T-cell (primary cell): Measurements from ENCODE around the gene SPP1. TPM values are rescaled to one million over a fixed set of nuclear protein-coding genes. Genes with fewer than 3 reads are reported as not detected.

Experiments used
- ATAC-seq, 4 experiments: fragments of 200-7000 bp in 3 of 4; fragments of 150-1000 bp in 1 of 4; cut with Tn5 transposase; replicated peaks in 1 of 4; 1 replicate in 3 of 4; 2 replicates in 1 of 4; pipeline ENCODE4 v1.10.0; 2021; ENCODE audit warnings: moderate library complexity in 3 of 4, mild to moderate bottlenecking in 2 of 4, moderate number of reproducible peaks in 1 of 4
- CTCF ChIA-PET, 2 donors: fragments of 300-600 bp; sonication (Branson Sonifier 250); formaldehyde crosslinking; loops; one replicate each; lab custom pipeline; 2022; ENCODE audit warnings: antibody characterized with exemption in 2 of 2; lab: Charles Lee
- POLR2A ChIA-PET, 2 donors: fragments of 300-600 bp; sonication (Branson Sonifier 250); formaldehyde crosslinking; loops; one replicate each; lab custom pipeline; 2022; ENCODE audit warnings: antibody characterized with exemption in 2 of 2; lab: Charles Lee
- DNase-seq, 35 experiments: peaks; one replicate each; pipeline versions ENCODE4 v3.0.0 to v3.0.0-alpha.2; 2013 to 2023
- H3K27ac ChIP-seq: one replicate; pipeline ENCODE4 v1.5.1; 2013; ENCODE audit warnings: low read length
- H3K27me3 ChIP-seq, 2 experiments: replicated peaks in 1 of 2; 1 replicate in 1 of 2; 2 replicates in 1 of 2; pipeline versions ENCODE4 v1.6.1 to v1.7.0; 2013; ENCODE audit warnings: low read length in 1 of 2, mixed read lengths in 1 of 2; ENCODE audit not compliant: control insufficient read depth in 2 of 2, insufficient read depth in 2 of 2; ENCODE audit errors: extremely low read depth in 1 of 2
- H3K36me3 ChIP-seq, 2 donors: 1 replicate in 1 of 2; 2 replicates in 1 of 2; pipeline versions ENCODE4 v1.6.1 to v1.7.0; 2013; ENCODE audit warnings: low read length in 1 of 2; ENCODE audit not compliant: control insufficient read depth in 2 of 2, insufficient read depth in 1 of 2; ENCODE audit errors: extremely low read depth in 1 of 2
- H3K4me1 ChIP-seq, 2 experiments: 1 replicate in 1 of 2; 2 replicates in 1 of 2; pipeline versions ENCODE4 v1.6.1 to v1.7.0; 2013; ENCODE audit warnings: low read length in 2 of 2, mixed read lengths in 1 of 2; ENCODE audit not compliant: insufficient read depth in 2 of 2, control insufficient read depth in 1 of 2; ENCODE audit errors: extremely low read depth in 1 of 2
- H3K4me3 ChIP-seq, 2 donors: 1 replicate in 1 of 2; 2 replicates in 1 of 2; pipeline versions ENCODE4 v1.5.1 to v1.7.0; 2013; ENCODE audit warnings: mild to moderate bottlenecking in 2 of 2, low read length in 1 of 2, moderate library complexity in 1 of 2; ENCODE audit not compliant: control insufficient read depth in 1 of 2; ENCODE audit errors: extremely low read depth in 1 of 2
- H3K9me3 ChIP-seq: 2 replicates; pipeline ENCODE4 v1.7.0; 2013
- H3K27ac Mint-ChIP-seq, 2 donors: one replicate each; pipeline ENCODE4 v1.8.0; 2020 to 2021; ENCODE audit warnings: mild to moderate bottlenecking in 2 of 2, mixed read lengths in 2 of 2
- H3K27me3 Mint-ChIP-seq, 2 donors: one replicate each; pipeline ENCODE4 v1.8.0; 2021 to 2022; ENCODE audit warnings: mixed read lengths in 2 of 2
- H3K36me3 Mint-ChIP-seq: one replicate; pipeline ENCODE4 v1.8.0; 2021; ENCODE audit warnings: mixed read lengths
- H3K4me1 Mint-ChIP-seq, 3 donors: one replicate each; pipeline ENCODE4 v1.8.0; 2020 to 2022; ENCODE audit warnings: mixed read lengths in 3 of 3, mild to moderate bottlenecking in 1 of 3
- H3K4me3 Mint-ChIP-seq, 3 donors: one replicate each; pipeline ENCODE4 v1.8.0; 2020 to 2022; ENCODE audit warnings: mild to moderate bottlenecking in 3 of 3, mixed read lengths in 3 of 3, moderate library complexity in 3 of 3
- H3K9me3 Mint-ChIP-seq, 3 donors: one replicate each; pipeline ENCODE4 v1.8.0; 2020 to 2022; ENCODE audit warnings: mixed read lengths in 3 of 3
- WGBS: methylation state at CpG from one replicate; pipeline ENCODE4 v1.1.5; 2013; ENCODE audit warnings: missing lambda C conversion rate; ENCODE audit not compliant: insufficient coverage; 5-methylcytosine and 5-hydroxymethylcytosine counted together
- total RNA-seq, 35 experiments: library from RNA in 6 of 35; stranded (reverse) in 6 of 35; fragments of 120-200 nt in 1 of 35; gene quantifications; one replicate each; pipeline versions ENCODE4 v1.2.1 to v1.2.4 and lab custom pipeline; 2013 to 2026

Gene SPP1
- 1 to 10 TPM in 1 of 5 donors, under 1 TPM in 2, not detected in 2; 0.69 to 1.1 (median 0.89) TPM for total RNA-seq
- 0.33 TPM for total RNA-seq (2013)
- 0 to 4.4 (median 0.13) reads per million in 29 experiments for total RNA-seq (lab: John Stamatoyannopoulos, UW)

GRCh38 chr4:87975466-87975865, at the start of gene SPP1:
TSS of gene SPP1 (plus strand) at chr4:87975714. CDS start at chr4:87976896, 1,182 bp downstream.
- Mint-ChIP-seq H3K27ac (no peak within 1 kb of the TSS), H3K4me3 (no peak within 1 kb of the TSS), H3K27me3 (peaks cover 34 to 37% of the 10 kb centered on the region in 2 donors), H3K36me3 (no peaks in the 10 kb centered on the region), H3K9me3 (no peaks in the 10 kb centered on the region), H3K4me1 (peaks cover 6 to 14% (median 7%) of the 10 kb centered on the region in 3 donors)
- Histone ChIP-seq H3K4me1 (peaks cover 4 to 6% of the 10 kb centered on the region in 2 experiments), H3K4me3 (peak within 1 kb of the TSS in 1 of 2 donors; percentile 26), H3K9me3 (no peaks in the 10 kb centered on the region), H3K36me3 (no peaks in the 10 kb centered on the region), H3K27ac (no peak within 1 kb of the TSS), H3K27me3 (peaks cover 0 to 11% of the 10 kb centered on the region in 2 experiments)
- WGBS = 0% methylated on average over 6 of the region's 8 CpGs
- peak in 2 of 4 experiments; percentile 51 to 59 for ATAC-seq
- ChIA-PET POLR2A (no interaction called here), CTCF (interaction anchor here in 1 of 2 donors (0.6 to 1.5 kb wide), 3 partner anchors 15 to 236 kb away, joined by 3 to 11 read pairs (median 3); no protein-coding TSS in a partner anchor)
- DNase-seq = peak in 4 of 35 experiments; percentile 3 to 23 (median 14)

GRCh38 chr4:87926554-87927098, 48.9 kb upstream of the SPP1 start:
- H3K27ac ChIP-seq = no peak overlapping the region
- Mint-ChIP-seq H3K4me1 (no peaks in the 10 kb centered on the region), H3K27me3 (peaks cover 7 to 12% of the 10 kb centered on the region in 2 donors), H3K27ac (no peak overlapping the region), H3K4me3 (no peak overlapping the region), H3K9me3 (peaks cover 0 to 7% (median 0%) of the 10 kb centered on the region in 3 donors), H3K36me3 (no peaks in the 10 kb centered on the region)
- no peaks in the 10 kb centered on the region for H3K4me1 ChIP-seq
- ATAC-seq (no peak), DNase-seq (no peak)
- no peaks in the 10 kb centered on the region for H3K27me3 ChIP-seq
- no peaks in the 10 kb centered on the region for H3K9me3 ChIP-seq
- ChIA-PET CTCF (no interaction called here), POLR2A (no interaction called here)
- no peak overlapping the region for H3K4me3 ChIP-seq
- no peaks in the 10 kb centered on the region for H3K36me3 ChIP-seq
- no CpG with 5 or more reads among the region's 4 CpGs for WGBS

GRCh38 chr4:87930629-87931028, 44.9 kb upstream of the SPP1 start:
- Mint-ChIP-seq H3K4me3 (no peak overlapping the region), H3K36me3 (no peaks in the 10 kb centered on the region), H3K9me3 (peaks cover 0 to 12% (median 0%) of the 10 kb centered on the region in 3 donors), H3K27me3 (peaks cover 7 to 12% of the 10 kb centered on the region in 2 donors), H3K4me1 (peaks cover 0 to 3% (median 0%) of the 10 kb centered on the region in 3 donors), H3K27ac (no peak overlapping the region)
- H3K36me3 ChIP-seq = no peaks in the 10 kb centered on the region
- H3K27me3 ChIP-seq = no peaks in the 10 kb centered on the region
- H3K9me3 ChIP-seq = no peaks in the 10 kb centered on the region
- no peak overlapping the region for H3K4me3 ChIP-seq
- H3K27ac ChIP-seq = no peak overlapping the region
- no peaks in the 10 kb centered on the region for H3K4me1 ChIP-seq
- DNase-seq = no peak
- no CpG with 5 or more reads among the region's 1 CpG for WGBS
- ChIA-PET CTCF (interaction anchor here in 1 of 2 donors (0.6 kb wide), 1 partner anchor 288 kb away, joined by 6 read pairs; no protein-coding TSS in a partner anchor), POLR2A (no interaction called here)
- no peak for ATAC-seq

- H3K4me1 ChIP-seq = no peaks in the 10 kb centered on the region
- no peaks in the 10 kb centered on the region for H3K9me3 ChIP-seq
- CTCF ChIA-PET = no interaction called here
- Mint-ChIP-seq H3K9me3 (peaks cover 0 to 12% (median 0%) of the 10 kb centered on the region in 3 donors), H3K36me3 (no peaks in the 10 kb centered on the region), H3K27me3 (peaks cover 7 to 12% of the 10 kb centered on the region in 2 donors), H3K4me3 (no peak overlapping the region), H3K4me1 (peaks cover 0 to 3% (median 0%) of the 10 kb centered on the region in 3 donors), H3K27ac (no peak overlapping the region)
- ATAC-seq = no peak
- DNase-seq = no peak
- H3K27ac ChIP-seq = no peak overlapping the region
- POLR2A ChIA-PET = no interaction called here
- H3K36me3 ChIP-seq = no peaks in the 10 kb centered on the region
- no peaks in the 10 kb centered on the region for H3K27me3 ChIP-seq
- no CpG with 5 or more reads among the region's 1 CpG for WGBS
- H3K4me3 ChIP-seq = no peak overlapping the region
Observed at GRCh38 chr4:87931932-87932331, 43.6 kb upstream of the SPP1 start.

GRCh38 chr4:87932718-87933141, 42.8 kb upstream of the SPP1 start:
- Mint-ChIP-seq H3K36me3 (no peaks in the 10 kb centered on the region), H3K27ac (no peak overlapping the region), H3K4me1 (peaks cover 0 to 3% (median 0%) of the 10 kb centered on the region in 3 donors), H3K4me3 (no peak overlapping the region), H3K27me3 (peaks cover 7 to 12% of the 10 kb centered on the region in 2 donors), H3K9me3 (peaks cover 0 to 12% (median 0%) of the 10 kb centered on the region in 3 donors)
- CTCF ChIA-PET = no interaction called here
- POLR2A ChIA-PET = no interaction called here
- no peak for ATAC-seq
- H3K4me1 ChIP-seq = no peaks in the 10 kb centered on the region
- H3K9me3 ChIP-seq = no peaks in the 10 kb centered on the region
- H3K27me3 ChIP-seq = no peaks in the 10 kb centered on the region
- H3K36me3 ChIP-seq = no peaks in the 10 kb centered on the region
- H3K27ac ChIP-seq = no peak overlapping the region
- no peak overlapping the region for H3K4me3 ChIP-seq
- WGBS = 86% methylated on average over 3 of the region's 5 CpGs
- DNase-seq = no peak

GRCh38 chr4:87933337-87933736, 42.2 kb upstream of the SPP1 start:
- Mint-ChIP-seq H3K9me3 (peaks cover 0 to 12% (median 0%) of the 10 kb centered on the region in 3 donors), H3K27me3 (peaks cover 7 to 12% of the 10 kb centered on the region in 2 donors), H3K36me3 (no peaks in the 10 kb centered on the region), H3K4me1 (peaks cover 0 to 3% (median 0%) of the 10 kb centered on the region in 3 donors), H3K27ac (no peak overlapping the region), H3K4me3 (no peak overlapping the region)
- Histone ChIP-seq H3K36me3 (no peaks in the 10 kb centered on the region), H3K4me1 (no peaks in the 10 kb centered on the region), H3K9me3 (no peaks in the 10 kb centered on the region), H3K27me3 (no peaks in the 10 kb centered on the region), H3K27ac (no peak overlapping the region), H3K4me3 (no peak overlapping the region)
- POLR2A ChIA-PET = no interaction called here
- ATAC-seq (no peak), DNase-seq (no peak)
- WGBS = no CpG with 5 or more reads among the region's 1 CpG
- CTCF ChIA-PET = no interaction called here
